Measurements from ENCODE around the gene PCSK2. TPM values are rescaled to one million over a fixed set of nuclear protein-coding genes. Genes with fewer than 3 reads are reported as not detected.
"Not testable (repeated sequence)": the region's sequence is repeated elsewhere in the genome, so short reads cannot be mapped to it uniquely, and the experiment has no call there.

The PCSK2 gene
- total and polyA plus RNA-seq, 8 donors = 5.4 to 51.0 (median 9.3) TPM

DNA sequence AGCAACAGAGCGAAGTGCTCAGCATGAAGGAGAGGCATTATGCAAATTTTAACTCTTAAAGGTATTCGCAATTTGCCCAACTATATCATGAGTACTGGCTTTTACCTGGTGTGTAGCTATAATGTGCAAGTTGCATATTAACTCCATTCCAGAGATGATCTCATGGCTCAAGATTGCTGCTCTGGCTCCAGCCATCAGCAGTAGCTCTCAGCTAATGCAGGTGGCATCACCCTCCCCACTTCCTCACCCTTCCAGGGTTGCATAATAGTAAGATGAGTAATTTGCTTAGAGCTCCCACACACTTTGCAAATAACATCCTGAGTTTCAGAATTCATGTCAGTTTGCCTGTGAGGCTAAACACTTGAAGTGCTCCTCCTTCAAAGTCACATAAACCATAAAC lies 15.9 kb upstream of the PCSK2 start:
- Histone ChIP-seq H3K4me3 (no peak overlapping the region), H3K27ac (no peak overlapping the region), H3K4me1 (no peaks in the 10 kb centered on the region), H3K9me3 (no peaks in the 10 kb centered on the region), H3K27me3 (no peaks in the 10 kb centered on the region), H3K36me3 (no peaks in the 10 kb centered on the region)
- DNase-seq (no peak), ATAC-seq (no peak), FAIRE-seq (no peak)
- intact Hi-C loops (cut with DNase I) = no loop called here
- TF ChIP-seq, protein P1, sequence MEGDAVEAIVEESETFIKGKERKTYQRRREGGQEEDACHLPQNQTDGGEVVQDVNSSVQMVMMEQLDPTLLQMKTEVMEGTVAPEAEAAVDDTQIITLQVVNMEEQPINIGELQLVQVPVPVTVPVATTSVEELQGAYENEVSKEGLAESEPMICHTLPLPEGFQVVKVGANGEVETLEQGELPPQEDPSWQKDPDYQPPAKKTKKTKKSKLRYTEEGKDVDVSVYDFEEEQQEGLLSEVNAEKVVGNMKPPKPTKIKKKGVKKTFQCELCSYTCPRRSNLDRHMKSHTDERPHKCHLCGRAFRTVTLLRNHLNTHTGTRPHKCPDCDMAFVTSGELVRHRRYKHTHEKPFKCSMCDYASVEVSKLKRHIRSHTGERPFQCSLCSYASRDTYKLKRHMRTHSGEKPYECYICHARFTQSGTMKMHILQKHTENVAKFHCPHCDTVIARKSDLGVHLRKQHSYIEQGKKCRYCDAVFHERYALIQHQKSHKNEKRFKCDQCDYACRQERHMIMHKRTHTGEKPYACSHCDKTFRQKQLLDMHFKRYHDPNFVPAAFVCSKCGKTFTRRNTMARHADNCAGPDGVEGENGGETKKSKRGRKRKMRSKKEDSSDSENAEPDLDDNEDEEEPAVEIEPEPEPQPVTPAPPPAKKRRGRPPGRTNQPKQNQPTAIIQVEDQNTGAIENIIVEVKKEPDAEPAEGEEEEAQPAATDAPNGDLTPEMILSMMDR (IDR thresholded peaks at IDR 0.05) = no peak
- 75 to 78% methylated on average over 2 of the region's 2 CpGs for WGBS, 2 donors

DNA sequence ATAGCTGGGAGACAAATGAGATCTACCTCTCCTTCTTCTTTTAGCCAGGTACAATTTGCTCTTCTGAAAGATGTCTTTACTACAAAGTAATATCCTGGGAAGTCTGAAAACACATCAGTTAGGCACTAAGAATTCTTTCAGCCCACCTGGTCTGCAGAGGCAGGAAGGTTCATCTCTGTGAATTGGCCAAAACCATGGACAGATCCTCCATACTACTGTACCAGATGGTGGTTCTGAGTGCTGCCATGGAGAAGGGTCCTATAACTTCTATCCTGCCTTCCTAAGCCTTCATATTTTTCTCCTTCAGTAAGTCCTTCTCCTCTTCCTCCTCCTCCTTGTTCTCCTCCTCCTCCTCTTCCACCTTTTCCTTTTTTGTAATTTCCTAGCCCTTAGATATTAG lies 11.7 kb upstream of the PCSK2 start:
- Histone ChIP-seq H3K36me3 (no peaks in the 10 kb centered on the region), H3K27me3 (no peaks in the 10 kb centered on the region), H3K27ac (no peak overlapping the region), H3K4me3 (no peak overlapping the region), H3K4me1 (no peaks in the 10 kb centered on the region), H3K9me3 (no peaks in the 10 kb centered on the region)
- DNase-seq (no peak), FAIRE-seq (no peak), ATAC-seq (no peak)
- intact Hi-C loops (cut with DNase I) = no loop called here
- TF ChIP-seq, protein P1 (IDR thresholded peaks at IDR 0.05) = no peak

DNA sequence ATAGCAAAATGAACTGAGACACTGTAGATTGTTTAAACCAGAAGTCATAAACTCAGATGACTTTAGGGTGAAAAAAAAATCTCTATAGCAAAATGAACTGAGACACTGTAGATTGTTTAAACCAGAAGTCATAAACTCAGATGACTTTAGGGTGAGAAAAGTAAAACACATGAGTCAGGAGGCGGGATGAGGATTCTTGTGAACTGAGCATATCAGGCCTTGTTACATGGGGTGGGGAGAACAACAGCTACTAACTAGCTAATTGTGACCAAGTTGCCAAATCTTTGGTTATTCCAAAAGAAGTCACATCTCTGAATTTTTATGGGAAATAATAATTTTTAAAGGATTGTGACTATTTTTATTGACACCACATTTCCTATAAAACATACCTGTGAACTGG lies 7.0 kb upstream of the PCSK2 start:
- ATAC-seq; H3K9me3 ChIP-seq; FAIRE-seq; H3K27ac ChIP-seq; H3K4me3 ChIP-seq; H3K27me3 ChIP-seq; H3K4me1 ChIP-seq; H3K36me3 ChIP-seq; DNase-seq; intact Hi-C loops (cut with DNase I): not testable (repeated sequence)
- WGBS, 2 donors = 87 to 100% methylated on average over 1 of the region's 1 CpG

DNA sequence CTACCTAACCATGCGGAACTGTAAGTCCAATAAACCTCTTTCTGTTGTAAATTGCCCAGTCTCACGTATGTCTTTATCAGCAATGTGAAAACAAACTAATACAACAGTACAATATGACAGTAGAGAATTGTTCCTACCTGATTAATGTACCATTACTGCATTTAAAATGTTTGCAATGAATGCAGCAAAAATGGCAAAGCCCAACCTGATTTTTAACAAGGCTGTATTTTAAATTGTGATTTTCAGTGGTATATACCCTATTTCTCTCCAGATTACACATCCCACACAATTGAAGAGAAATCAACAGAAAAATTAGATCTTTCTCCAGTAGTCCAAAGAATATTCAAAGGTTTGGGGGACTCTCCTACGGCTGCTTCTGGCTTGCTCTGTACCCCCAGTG lies 3.3 kb upstream of the PCSK2 start:
- FAIRE-seq (no peak), ATAC-seq (no peak), DNase-seq (no peak)
- no peaks in the 10 kb centered on the region for H3K36me3 ChIP-seq
- 29 to 32% methylated on average over 3 of the region's 3 CpGs for WGBS, 2 donors
- peaks cover 4 to 6% (median 5%) of the 10 kb centered on the region in 3 donors for H3K4me1 ChIP-seq
- H3K27ac ChIP-seq = no peak overlapping the region
- peaks cover 0 to 9% (median 0%) of the 10 kb centered on the region in 4 donors for H3K27me3 ChIP-seq
- H3K4me3 ChIP-seq = no peak overlapping the region
- intact Hi-C loops (cut with DNase I) = no loop called here
- no peaks in the 10 kb centered on the region for H3K9me3 ChIP-seq
- TF ChIP-seq, protein P1 (IDR thresholded peaks at IDR 0.05) = no peak

DNA sequence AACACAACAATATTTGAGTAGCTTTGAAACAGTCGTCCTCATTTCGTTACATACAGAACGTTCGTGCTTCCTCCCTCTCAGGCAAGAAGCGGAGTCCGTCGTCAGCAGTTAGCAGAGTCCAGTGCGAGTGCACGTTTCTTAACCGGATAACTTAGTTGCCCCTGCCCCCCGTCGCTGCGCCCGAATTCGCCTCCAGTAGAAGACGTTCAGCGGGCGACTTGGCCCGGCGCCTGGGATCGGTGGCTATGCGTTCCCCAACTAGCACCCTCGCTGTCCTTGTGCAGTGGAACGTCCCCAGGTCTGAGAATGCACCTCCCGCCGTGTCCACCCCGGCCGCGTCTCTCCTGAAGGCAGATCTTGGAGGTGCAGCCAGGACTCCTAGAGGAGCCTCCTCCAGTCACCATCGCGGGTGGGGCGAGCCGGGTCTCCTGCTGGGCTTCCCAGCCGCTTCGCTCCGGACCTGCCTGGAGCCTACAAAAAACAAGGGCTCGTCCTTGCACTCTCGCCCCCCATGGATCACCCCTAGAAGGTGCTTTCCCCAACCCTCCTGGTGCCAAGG lies 910 bp upstream of the PCSK2 start:
- 2 to 3% methylated on average over 38 of the region's 38 CpGs for WGBS, 2 donors
- H3K4me3 ChIP-seq = peak overlapping the region in 3 of 4 donors; percentile 33 to 46 (median 35)
- DNase-seq = peak; percentile 7 to 65 (median 28)

More for the DNA sequence above, 910 bp upstream of the PCSK2 start:
- TF ChIP-seq, protein P1 (IDR thresholded peaks at IDR 0.05) = no peak
- H3K36me3 ChIP-seq = no peaks in the 10 kb centered on the region
- peak; percentile 27 to 33 (median 30) for ATAC-seq
- no peak overlapping the region for H3K27ac ChIP-seq
- H3K27me3 ChIP-seq = peaks cover 0 to 9% (median 0%) of the 10 kb centered on the region in 4 donors
- intact Hi-C loops (cut with DNase I) = no loop called here
- FAIRE-seq = no peak
- H3K9me3 ChIP-seq = no peaks in the 10 kb centered on the region
- peaks cover 4 to 6% (median 5%) of the 10 kb centered on the region in 3 donors for H3K4me1 ChIP-seq
